ENCODE measurements around the gene RPRD1A.
"Not testable (repeated sequence)": the region's sequence is repeated elsewhere in the genome, so short reads cannot be mapped to it uniquely, and the experiment has no call there.

The RPRD1A gene

GRCh38 chr18:36075862-36076587 is 8.7 kb upstream of the RPRD1A start:
- DNase-seq = no peak

DNA sequence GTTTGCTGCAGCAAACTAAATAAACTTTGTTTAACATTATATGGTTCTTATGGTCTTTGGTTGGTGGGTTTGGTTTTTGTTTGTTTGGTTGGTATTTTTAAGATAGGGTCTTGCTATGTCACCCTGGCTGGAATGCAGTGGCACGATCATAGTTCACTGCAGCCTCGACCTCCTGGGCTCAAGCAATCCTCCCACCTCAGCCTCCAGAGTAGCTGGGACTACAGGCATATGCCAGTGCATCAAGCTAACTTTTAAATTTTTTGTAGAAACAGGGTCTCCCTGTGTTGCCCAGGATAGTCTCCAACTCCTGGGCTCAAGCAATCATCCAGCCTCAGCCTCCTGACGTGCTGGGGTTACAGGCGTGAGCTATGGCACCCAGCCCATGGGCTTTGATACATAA is 7.1 kb upstream of the RPRD1A start:
- DNase-seq = no peak

- no peak for DNase-seq
Measured at GRCh38 chr18:36073676-36074075, 6.3 kb upstream of the RPRD1A start.

- not testable (repeated sequence) for DNase-seq
Measured at GRCh38 chr18:36072406-36072805, 5.0 kb upstream of the RPRD1A start.

GRCh38 chr18:36066686-36067054 is 689 bp downstream of the RPRD1A start:
- no peak for DNase-seq

DNA sequence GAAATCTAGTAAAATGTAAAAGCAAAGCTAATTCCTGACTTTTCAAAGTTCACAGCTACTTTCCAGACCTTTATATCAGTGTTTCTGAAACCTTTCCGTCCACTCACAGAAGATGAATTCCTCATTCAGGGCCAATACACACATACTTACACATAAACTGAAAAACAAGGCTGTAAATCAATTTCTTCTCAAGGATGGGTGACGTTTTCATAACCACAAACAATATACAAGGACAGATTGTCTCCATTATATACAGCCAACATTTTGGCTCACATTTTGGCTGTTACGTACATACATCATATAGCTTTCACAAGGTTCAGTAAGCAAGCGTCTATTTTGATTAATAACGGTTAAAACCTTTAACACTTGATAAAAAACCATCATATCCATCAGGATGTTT is 1.4 kb downstream of the RPRD1A start:
- DNase-seq = no peak

DNA sequence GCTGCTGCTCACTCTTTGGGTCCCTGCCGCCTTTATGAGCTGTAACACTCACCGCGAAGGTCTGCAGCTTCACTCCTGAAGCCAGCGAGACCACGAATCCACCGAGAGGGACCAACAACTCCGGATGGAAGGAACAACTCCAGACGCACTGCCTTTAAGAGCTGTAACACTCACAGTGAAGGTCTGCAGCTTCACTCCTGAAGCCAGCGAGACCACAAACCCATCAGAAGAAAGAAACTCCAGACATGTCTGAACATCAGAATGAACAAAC is 2.6 kb downstream of the RPRD1A start:
- not testable (repeated sequence) for DNase-seq

DNA sequence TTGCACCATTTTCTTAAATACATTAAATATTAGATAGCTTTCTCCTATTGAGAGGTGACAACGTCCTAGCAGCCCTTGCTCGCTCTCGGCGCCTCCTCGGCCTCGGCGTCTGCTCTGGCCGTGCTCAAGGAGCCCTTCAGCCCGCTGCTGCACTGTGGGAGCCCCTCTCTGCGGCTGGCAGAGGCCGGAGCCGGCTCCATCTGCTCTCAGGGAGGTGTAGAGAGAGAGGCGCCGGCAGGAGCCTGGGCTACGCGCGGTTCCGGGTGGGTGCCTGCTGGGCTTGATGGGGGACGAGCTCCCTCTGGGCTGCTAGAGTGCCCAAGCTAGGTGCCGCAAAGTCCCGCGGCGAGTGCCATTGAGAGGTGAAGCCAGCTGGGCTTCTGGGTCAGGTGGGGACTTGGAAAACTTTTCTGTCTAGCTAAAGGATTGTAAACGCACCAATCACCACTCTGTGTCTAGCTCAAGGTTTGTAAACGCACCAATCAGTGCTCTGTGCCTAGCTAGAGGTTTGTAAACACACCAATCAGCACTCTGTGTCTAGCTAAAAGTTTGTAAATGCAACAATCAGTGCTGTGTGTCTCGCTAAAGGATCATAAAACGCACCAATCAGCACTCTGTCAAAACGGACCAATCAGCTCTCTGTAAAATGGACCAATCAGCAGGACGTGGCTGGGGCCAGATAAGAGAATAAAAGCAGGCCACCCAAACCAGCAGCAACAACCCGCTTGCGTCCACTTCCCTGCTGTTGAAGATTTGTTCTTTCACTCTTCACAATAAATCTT is 3.1 kb downstream of the RPRD1A start:
- DNase-seq = no peak

DNA sequence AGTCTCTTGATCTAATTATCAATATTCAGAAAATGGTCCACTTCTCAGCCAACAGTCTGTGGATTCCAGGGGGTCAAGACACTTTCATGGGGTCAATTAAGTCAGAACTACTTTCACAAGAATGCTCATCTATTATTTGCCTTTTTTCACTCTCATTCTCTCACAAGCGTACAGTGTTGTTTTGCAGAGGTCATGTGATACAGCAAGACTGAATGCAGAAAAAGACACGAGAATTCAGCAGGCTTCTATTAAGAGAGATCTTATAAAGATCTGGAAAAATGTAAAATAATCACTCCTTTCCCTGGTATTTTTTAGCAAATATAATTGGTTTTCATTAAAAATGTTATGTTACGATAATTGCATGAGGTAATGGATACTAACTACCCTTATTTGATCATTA is 8.7 kb downstream of the RPRD1A start:
- DNase-seq = no peak

- no peak for DNase-seq
Measured at GRCh38 chr18:36051760-36052159, 15.6 kb downstream of the RPRD1A start.

GRCh38 chr18:36050479-36050878 is 16.9 kb downstream of the RPRD1A start:
- no peak for DNase-seq

DNA sequence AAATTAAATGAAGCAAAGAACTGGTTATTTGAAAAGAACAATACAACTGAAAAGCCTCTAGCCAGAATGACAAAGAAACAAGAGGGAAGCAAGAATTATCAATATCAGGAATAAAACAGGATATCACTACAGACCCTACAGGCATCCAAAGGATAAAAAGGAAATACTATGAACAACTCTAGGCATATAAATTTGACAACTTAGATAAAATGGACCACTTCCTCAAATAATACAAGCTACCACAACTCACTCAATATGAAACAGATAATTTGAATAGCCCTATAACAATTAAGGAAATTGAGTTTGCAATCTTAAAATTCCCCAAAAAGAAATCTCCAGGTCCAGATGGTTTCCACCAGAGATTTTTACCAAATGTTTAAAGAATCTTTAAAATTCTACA is 19.8 kb downstream of the RPRD1A start:
- DNase-seq = no peak

- DNase-seq = no peak
Measured at GRCh38 chr18:36046898-36047297, 20.5 kb downstream of the RPRD1A start.

- no peak for DNase-seq
Measured at GRCh38 chr18:36045241-36045991, 21.9 kb downstream of the RPRD1A start.

GRCh38 chr18:36043153-36043552 is 24.2 kb downstream of the RPRD1A start:
- DNase-seq = no peak

DNA sequence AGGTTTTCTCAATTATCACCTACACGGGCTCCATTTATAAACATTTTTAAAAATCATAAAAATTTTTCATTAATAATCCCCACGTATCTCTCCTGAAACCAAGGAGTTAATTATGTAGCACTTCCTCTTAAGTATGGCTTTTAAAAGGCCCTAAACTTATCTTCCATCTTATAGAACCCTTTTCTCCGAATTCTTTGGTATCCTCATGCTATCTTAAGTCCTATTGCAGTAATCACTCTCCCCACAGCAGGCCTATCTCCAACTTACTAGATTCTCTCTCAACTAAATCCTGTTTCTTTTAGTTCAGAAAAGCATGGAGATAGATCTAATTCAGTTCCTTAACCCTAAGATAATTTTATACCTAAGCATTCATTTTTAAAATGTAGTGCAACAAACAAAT is 26.2 kb downstream of the RPRD1A start:
- DNase-seq = no peak

DNA sequence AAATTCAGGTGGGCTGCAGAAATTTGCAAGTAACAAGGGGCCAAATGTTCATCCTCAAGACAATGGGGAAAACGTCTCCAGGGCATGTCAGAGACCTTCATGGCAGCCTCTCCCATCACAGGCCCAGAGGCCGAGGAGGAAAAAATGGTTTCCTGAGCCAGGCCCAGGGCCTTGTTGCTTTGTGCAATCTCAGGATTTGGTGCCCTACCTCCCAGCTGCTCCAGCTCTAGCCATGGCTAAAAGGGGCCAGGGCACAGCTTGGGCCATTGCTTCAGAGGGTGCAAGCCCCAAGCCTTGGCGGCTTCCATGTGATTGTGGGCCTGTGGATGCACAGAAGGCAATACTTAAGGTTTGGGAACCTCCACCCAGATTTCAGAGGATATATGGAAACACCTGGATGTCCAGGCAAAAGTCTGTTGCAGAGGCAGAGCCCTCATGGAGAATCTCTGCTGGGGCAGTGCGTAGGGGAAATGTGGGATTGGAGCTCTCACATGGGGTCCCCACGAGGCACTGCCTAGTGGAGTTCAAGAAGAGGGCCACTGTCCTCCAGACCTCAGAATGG is 29.2 kb downstream of the RPRD1A start:
- DNase-seq = no peak

DNA sequence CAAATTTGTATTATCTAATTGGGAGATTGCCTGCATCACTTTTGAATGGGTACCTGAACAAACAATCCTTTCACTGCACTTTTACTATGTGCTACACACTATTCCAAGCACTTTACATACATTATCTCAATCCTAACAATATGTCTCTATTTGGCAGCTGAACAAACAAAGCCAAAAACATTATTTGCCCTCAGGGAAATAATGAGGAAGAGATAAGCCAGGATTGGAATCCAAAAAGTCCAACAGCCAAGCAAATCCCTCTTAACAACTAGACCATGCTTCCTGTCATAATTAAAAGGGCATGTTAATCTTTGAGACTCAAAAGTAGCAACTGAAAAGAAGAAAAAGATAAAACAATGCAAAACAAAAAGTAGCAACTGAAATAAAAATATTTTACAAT is 32.1 kb downstream of the RPRD1A start:
- DNase-seq = no peak

- DNase-seq = no peak
Measured at GRCh38 chr18:36034299-36034895, 33.0 kb downstream of the RPRD1A start.

- DNase-seq = no peak
Measured at GRCh38 chr18:36031903-36032302, 35.5 kb downstream of the RPRD1A start.

DNA sequence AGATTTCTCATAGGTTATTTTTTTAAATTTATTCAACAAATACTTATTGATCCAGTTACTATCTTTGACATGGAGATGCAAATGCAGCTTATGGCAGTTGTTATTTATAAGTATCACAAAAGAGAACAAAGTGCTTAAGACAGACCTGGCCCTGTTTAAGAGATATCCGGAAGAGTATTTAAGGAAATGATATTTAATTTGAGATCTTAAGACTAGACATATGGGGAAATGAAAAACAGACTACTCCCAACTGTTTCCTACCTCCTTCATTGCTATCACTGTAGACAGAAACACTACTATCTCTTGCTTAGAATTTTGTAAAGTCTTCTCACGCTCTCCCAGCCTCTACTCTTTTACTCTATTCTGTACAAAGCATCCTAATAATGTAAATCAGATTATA is 36.0 kb downstream of the RPRD1A start:
- no peak for DNase-seq

DNA sequence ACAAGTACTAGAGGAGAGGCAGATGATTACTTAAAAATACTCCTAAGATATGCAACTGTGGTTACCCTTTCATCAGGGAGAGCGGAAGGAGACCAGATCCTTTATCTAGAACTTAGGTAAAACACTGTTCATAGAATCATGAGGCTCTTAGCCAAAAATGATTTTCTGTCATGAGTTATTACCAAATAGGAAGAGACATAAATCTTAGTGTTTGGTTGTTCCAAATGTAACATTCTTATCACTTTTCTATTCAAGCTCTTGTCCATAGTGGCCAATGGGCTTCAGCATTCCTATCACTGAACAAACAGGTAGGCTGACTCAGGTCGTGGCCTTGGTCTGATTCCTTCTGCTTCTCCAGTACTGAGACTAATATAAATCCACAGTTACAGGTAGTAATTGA is 38.5 kb downstream of the RPRD1A start:
- no peak for DNase-seq

GRCh38 chr18:36025025-36025424 is 42.3 kb downstream of the RPRD1A start:
- no peak for DNase-seq
